HG03521 (cell line): ENCODE results near the gene TTC16.
"Not testable (repeated sequence)": the region's sequence is repeated elsewhere in the genome, so short reads cannot be mapped to it uniquely, and the experiment has no call there.

Source experiments
- ATAC-seq: cut with Tn5 transposase; IDR thresholded peaks from one replicate; pipeline ENCODE4 v1.9.1; 2021; ENCODE audit warnings: mild to moderate bottlenecking, moderate library complexity; ENCODE audit not compliant: unreplicated experiment

Gene TTC16

DNA sequence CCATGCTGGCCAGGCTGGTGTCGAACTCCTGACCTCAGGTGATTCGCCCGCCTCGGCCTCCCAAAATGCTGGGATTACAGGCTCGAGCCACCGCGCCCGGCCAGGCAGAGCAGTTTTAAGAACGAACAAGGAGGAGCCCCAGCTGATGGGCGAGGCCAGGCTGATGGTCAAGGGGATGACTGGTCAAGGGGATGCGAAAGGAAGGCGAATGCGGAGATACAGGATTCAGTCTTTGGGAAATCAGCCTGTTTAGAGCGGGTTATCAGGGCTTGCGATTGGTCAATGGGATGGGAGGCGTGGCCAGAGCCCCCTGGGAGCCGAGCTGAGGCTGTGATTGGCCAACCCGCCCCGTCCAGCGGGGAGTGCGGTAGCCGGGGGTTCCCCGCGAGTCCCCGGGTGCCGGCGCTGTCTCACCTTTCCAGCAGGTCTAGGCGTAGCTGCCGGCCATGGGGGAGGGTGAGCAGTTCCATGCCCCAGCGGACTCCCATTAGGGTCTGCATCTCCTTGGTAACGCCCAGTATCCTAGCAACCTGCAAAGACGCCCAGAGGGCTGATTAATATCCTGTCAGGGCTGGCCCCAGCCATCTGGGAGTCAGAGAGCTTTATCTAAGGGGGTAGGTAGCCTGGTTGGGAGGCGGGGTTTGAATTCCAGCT is 26.7 kb downstream of the TTC16 start:
- ATAC-seq = no peak

DNA sequence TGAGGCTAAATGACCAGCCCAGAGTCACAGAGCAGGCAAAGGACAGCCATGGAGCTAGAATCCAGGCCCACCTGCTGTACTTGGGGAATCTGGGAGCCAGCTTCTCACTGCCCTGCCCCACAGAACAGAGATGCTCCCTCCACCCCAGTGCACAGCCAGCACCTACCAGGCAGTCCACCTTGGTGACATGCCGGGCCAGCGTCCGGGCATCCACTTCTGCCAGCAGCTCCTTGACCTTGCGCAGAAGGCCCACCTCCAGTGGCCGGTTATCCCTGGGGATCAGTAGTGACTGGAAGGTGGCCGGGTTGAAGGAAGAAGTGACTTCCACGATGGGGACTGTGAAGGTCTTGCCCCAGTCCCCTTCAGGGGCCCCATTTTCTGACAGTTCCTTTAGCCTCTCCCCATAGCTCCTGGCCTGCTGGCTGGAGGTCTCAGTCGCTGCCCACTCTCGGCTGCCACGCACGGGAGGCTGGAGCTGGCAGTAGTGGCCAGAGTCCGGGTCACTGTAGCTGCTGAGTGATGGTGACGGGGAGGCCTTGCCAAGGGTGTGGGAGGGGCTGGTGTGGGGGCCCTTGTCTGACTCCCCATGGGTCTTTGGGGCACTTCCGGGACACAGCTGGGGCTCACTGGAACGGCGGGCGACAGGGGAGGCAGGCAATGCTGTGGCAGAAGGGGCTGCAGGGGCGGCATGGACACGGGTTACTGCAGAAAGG is 28.7 kb downstream of the TTC16 start:
- ATAC-seq = no peak

- ATAC-seq = no peak
Measured at GRCh38 chr9:127746959-127747569, 31.2 kb downstream of the TTC16 start.

DNA sequence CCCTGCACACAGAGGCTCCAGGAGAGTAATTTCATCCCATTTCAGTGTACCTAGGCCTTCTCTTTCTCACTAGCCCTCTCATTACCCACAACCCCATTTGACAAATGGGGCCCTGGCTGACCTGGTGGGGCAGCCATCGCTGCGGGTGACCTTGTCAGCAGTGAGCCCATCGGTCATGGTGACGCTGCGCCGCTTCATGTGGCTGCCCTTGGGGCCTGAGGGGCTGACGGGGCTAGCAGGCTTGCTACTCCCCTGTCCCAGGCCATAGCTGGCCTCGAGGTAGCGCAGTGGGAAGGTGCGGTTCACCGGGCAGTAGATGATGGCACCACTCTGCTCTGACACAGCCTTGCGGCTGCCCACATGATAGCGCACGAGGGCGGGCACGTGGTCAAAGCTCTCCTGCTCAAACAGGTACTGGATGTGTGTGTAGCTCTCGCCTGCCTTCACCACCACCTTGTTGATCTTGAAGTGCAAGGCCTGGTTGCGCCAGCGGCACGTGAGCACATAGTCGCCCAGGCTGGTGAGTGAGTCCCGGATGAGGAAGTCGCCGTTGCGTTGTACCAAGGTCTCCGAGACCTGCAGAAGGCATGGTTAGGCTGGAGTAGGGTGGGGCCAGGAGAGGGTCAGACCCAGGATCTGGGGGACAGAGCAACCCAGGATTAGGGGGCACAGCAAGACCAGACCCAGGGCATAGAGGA is 33.4 kb downstream of the TTC16 start:
- no peak for ATAC-seq

- no peak for ATAC-seq
Measured at GRCh38 chr9:127751269-127752054, 35.6 kb downstream of the TTC16 start.

GRCh38 chr9:127753148-127753547 is 37.3 kb downstream of the TTC16 start:
- no peak for ATAC-seq

GRCh38 chr9:127753622-127754021 is 37.7 kb downstream of the TTC16 start:
- no peak for ATAC-seq

- no peak for ATAC-seq
Measured at GRCh38 chr9:127754099-127755060, 38.5 kb downstream of the TTC16 start.

GRCh38 chr9:127755061-127756060 is 39.5 kb downstream of the TTC16 start:
- ATAC-seq = no peak

DNA sequence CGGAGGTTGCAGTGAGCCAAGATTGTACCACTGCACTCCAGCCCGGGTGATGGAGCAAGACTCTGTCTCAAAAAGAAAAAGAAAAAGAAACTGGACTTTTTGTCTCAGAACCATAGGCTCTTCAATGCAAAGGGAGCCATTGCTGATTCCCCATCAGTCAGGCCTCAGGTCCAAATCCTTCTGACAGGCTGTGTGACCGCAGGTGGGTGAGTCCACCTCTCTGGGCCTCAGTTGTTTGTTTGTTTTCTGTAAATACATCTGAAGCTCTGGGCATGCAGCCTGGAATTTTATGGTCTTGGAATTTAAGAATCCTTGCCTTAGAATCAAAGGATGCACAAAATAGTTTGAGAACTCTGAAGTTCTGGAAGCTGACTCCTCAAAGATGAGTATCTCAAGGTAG is 40.4 kb downstream of the TTC16 start:
- ATAC-seq = no peak

GRCh38 chr9:127756776-127757175 is 40.9 kb downstream of the TTC16 start:
- ATAC-seq = not testable (repeated sequence)

- ATAC-seq = no peak
Measured at GRCh38 chr9:127758843-127759242, 43.0 kb downstream of the TTC16 start.

DNA sequence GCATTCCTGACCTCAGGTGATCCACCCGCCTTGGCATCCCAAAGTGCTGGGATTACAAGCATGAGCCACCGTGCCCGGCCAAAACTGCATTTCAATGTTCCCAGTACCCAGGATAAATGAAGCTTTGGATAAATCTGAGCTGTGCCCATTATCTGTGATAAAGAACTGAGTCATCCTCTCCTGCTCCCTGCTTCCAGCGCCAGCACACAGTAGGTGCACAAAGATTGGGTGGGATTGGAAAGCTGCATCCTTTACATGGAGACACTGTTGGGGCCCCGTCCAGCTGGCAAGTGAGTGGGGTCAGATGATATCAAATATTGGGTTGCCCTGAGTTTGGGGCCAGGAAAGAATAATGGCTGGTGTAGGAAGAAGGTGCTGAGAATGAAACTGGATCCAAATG is 45.2 kb downstream of the TTC16 start:
- ATAC-seq = no peak

GRCh38 chr9:127761491-127761956 is 45.6 kb downstream of the TTC16 start:
- ATAC-seq = no peak

GRCh38 chr9:127762111-127762676 is 46.3 kb downstream of the TTC16 start:
- ATAC-seq = no peak

GRCh38 chr9:127763918-127764384 is 48.1 kb downstream of the TTC16 start:
- ATAC-seq = no peak

DNA sequence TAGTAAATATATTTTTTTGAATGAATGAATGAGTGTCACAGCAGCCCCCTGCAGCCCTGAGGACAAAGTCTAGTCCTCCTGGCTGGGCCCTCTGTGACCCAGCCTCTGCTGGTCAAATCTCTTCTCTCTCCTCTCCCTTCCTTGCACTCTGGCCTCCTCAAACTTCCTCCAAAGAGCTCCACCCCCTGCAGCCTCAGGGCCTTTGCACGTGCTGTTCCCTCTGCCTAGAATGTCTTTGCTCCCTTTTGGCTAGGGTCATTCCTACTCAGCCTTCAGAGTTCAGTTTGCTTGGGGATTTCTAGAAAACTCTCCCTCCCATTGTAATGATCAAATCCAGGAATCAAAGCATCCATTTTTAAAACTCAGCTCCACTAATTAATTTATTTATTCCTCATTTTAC is 49.5 kb downstream of the TTC16 start:
- no peak for ATAC-seq

GRCh38 chr9:127767410-127767809 is 51.5 kb downstream of the TTC16 start:
- no peak for ATAC-seq
